Peyer's patch (tissue), 4 donors: ENCODE data around the gene CYP11A1.

ENCODE experiments used
- POLR2A ChIP-seq, 2 donors: fragments of 450-650 bp; IDR thresholded peaks; one replicate each; pipeline ENCODE4 v1.5.1; 2017; ENCODE audit warnings: antibody characterized with exemption in 2 of 2, mild to moderate bottlenecking in 2 of 2, moderate library complexity in 2 of 2
- TF ChIP-seq, protein P1 (sequence below), 6 experiments: fragments of 450-650 bp in 4 of 6; fragments of 200-600 bp in 2 of 6; sonication (generic) in 1 of 6; IDR thresholded peaks; one replicate each; pipeline ENCODE4 v1.5.1; 2017 to 2019; ENCODE audit warnings: antibody characterized with exemption in 6 of 6, mild to moderate bottlenecking in 3 of 6, moderate library complexity in 1 of 6

DNA sequence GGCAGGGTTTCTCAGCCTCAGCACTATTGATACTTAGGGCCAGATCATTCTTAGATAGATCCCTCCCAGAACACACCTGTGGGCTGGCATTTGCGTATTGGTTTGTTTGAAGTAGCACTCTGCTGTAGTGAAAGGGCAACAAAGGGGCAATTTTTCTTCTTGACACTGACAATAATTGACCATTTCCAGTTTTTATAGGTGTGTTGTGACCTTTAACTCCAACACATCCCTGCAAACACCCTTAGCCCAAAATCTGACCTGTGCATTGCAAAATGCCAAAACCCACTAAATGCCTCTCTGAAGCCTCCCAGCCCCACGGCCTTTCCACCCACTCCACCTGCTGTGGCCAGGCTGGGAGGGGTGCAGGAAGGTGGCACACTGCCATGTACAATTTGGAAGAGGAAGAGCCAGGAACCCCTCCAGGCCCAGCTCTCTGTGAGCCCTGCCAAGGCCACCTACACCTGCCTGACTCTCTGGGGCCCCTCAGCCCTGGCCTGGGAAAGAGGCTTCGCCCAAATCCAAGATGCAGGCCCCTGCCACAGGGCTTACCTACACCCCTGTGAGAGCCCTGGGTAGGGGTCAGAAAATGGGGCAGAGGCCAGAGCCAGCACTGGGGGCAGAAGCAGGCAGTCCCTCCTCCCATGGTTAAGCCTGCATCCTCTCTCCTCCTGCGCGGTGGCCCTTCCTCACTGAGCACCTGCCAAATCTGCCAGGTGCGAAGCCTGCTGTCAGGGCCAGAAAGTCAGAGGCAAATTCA, 9.6 kb upstream of the CYP11A1 start:
- no peak for TF ChIP-seq POLR2A (IDR thresholded peaks at IDR 0.05)
- TF ChIP-seq, protein P1, sequence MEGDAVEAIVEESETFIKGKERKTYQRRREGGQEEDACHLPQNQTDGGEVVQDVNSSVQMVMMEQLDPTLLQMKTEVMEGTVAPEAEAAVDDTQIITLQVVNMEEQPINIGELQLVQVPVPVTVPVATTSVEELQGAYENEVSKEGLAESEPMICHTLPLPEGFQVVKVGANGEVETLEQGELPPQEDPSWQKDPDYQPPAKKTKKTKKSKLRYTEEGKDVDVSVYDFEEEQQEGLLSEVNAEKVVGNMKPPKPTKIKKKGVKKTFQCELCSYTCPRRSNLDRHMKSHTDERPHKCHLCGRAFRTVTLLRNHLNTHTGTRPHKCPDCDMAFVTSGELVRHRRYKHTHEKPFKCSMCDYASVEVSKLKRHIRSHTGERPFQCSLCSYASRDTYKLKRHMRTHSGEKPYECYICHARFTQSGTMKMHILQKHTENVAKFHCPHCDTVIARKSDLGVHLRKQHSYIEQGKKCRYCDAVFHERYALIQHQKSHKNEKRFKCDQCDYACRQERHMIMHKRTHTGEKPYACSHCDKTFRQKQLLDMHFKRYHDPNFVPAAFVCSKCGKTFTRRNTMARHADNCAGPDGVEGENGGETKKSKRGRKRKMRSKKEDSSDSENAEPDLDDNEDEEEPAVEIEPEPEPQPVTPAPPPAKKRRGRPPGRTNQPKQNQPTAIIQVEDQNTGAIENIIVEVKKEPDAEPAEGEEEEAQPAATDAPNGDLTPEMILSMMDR (IDR thresholded peaks at IDR 0.05), result no peak
